ENCODE results near the gene THSD7B. TPM values are rescaled to one million over a fixed set of nuclear protein-coding genes. Genes with fewer than 3 reads are reported as not detected.

THSD7B gene
- polyA plus RNA-seq, 1 donor from 2014 or later: 0.46 TPM

DNA sequence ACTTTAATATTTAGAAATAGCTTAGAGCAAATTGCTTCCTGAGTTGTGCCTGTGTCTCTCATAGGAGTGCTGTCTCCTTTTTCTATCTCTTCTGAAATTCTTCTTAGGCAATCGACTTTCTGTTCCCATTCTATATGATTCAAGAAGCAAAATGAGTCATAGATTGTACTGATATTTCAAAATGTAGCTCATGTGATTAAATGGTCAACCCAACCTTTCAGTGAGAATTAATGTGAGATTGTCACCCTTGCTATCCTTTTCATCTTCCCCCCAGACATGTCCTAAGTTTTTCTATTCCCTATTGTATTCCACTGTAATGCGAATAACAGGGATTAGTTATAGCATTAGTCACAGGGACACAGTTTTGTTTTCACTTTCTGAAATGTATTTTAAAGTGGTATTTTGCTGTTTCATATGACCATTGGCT lies 413.6 kb downstream of the THSD7B start:
- no peaks in the 10 kb centered on the region for H3K36me3 ChIP-seq (ENCODE audit: insufficient read depth, low read length)
- H2AFZ ChIP-seq (ENCODE audit: low read depth, low read length): no peak overlapping the region
- no peak overlapping the region for H3K4me3 ChIP-seq (ENCODE audit: low read length)
- no peak overlapping the region for H3K27ac ChIP-seq (ENCODE audit: low read length)
- TF ChIP-seq POLR2AphosphoS5 (IDR thresholded peaks at IDR 0.05) (no peak), MXI1 (conservative IDR thresholded peaks at IDR 0.05; ENCODE audit: poor library complexity, severe bottlenecking) (no peak), SMC3 (conservative IDR thresholded peaks at IDR 0.05; ENCODE audit: poor library complexity) (no peak)
- H3K79me2 ChIP-seq (replicated peaks; ENCODE audit: insufficient read depth, low read length): no peaks in the 10 kb centered on the region
- H3K27me3 ChIP-seq (ENCODE audit: insufficient read depth, low read depth, low read length): no peaks in the 10 kb centered on the region
- H3F3A ChIP-seq (ENCODE audit: insufficient read depth, low read length, poor library complexity, severe bottlenecking): no peaks in the 10 kb centered on the region
- no peaks in the 10 kb centered on the region for H3K9me3 ChIP-seq (ENCODE audit: low read length)
- H3K4me2 ChIP-seq (ENCODE audit: low read length): no peak overlapping the region
- H3K9me2 ChIP-seq (ENCODE audit: insufficient read depth, low read length): no peaks in the 10 kb centered on the region
- no peak overlapping the region for H3K9ac ChIP-seq (ENCODE audit: low read length)
- no peaks in the 10 kb centered on the region for H4K20me1 ChIP-seq (ENCODE audit: insufficient read depth)

- TF ChIP-seq, protein P1, sequence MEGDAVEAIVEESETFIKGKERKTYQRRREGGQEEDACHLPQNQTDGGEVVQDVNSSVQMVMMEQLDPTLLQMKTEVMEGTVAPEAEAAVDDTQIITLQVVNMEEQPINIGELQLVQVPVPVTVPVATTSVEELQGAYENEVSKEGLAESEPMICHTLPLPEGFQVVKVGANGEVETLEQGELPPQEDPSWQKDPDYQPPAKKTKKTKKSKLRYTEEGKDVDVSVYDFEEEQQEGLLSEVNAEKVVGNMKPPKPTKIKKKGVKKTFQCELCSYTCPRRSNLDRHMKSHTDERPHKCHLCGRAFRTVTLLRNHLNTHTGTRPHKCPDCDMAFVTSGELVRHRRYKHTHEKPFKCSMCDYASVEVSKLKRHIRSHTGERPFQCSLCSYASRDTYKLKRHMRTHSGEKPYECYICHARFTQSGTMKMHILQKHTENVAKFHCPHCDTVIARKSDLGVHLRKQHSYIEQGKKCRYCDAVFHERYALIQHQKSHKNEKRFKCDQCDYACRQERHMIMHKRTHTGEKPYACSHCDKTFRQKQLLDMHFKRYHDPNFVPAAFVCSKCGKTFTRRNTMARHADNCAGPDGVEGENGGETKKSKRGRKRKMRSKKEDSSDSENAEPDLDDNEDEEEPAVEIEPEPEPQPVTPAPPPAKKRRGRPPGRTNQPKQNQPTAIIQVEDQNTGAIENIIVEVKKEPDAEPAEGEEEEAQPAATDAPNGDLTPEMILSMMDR (IDR thresholded peaks at IDR 0.05; ENCODE audit: poor library complexity, severe bottlenecking): no peak
- TF ChIP-seq EZH2 (IDR thresholded peaks at IDR 0.05; ENCODE audit: borderline replicate concordance, insufficient read depth, low read length, poor library complexity, severe bottlenecking): no peak
- no peaks in the 10 kb centered on the region for H3K27me3 ChIP-seq (ENCODE audit: insufficient read depth, low read depth, low read length)
- H3K36me3 ChIP-seq (ENCODE audit: insufficient read depth, low read length): no peaks in the 10 kb centered on the region
- no peaks in the 10 kb centered on the region for H3F3A ChIP-seq (ENCODE audit: insufficient read depth, low read length, poor library complexity, severe bottlenecking)
- H4K20me1 ChIP-seq (ENCODE audit: insufficient read depth): no peaks in the 10 kb centered on the region
- no peak overlapping the region for H3K4me3 ChIP-seq (ENCODE audit: low read length)
- H3K9ac ChIP-seq (ENCODE audit: low read length): no peak overlapping the region
- no peak overlapping the region for H2AFZ ChIP-seq (ENCODE audit: low read depth, low read length)
- no peaks in the 10 kb centered on the region for H3K79me2 ChIP-seq (replicated peaks; ENCODE audit: insufficient read depth, low read length)
- no peak overlapping the region for H3K4me2 ChIP-seq (ENCODE audit: low read length)
- no peaks in the 10 kb centered on the region for H3K9me3 ChIP-seq (ENCODE audit: low read length)
- no peaks in the 10 kb centered on the region for H3K9me2 ChIP-seq (ENCODE audit: insufficient read depth, low read length)
- no peak overlapping the region for H3K27ac ChIP-seq (ENCODE audit: low read length)
These were observed 414.2 kb downstream of the THSD7B start for GRCh38 chr2:137179542-137179941.

DNA sequence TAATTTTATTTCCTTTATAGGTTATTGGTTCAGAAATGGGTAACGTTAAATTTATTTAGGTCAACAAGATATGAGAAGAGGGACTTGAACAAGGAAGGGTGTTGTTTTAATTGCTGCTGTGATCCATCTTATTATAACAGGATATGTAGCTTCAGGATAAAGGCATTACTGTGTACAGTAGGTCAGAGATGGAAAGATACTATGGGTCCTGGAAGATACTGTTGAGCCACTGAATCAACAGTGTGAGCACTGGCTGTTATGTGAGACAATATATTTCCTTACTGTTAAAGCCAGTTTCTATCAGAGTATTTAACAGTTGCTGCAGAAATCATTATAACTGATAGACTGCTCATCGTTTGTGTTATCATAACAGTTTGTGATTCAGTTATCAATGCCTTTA lies 414.7 kb downstream of the THSD7B start:
- no peaks in the 10 kb centered on the region for H3K79me2 ChIP-seq (replicated peaks; ENCODE audit: insufficient read depth, low read length)
- H3K4me3 ChIP-seq (ENCODE audit: low read length): no peak overlapping the region
- H3K9me2 ChIP-seq (ENCODE audit: insufficient read depth, low read length): no peaks in the 10 kb centered on the region
- no peaks in the 10 kb centered on the region for H3K36me3 ChIP-seq (ENCODE audit: insufficient read depth, low read length)
- no peaks in the 10 kb centered on the region for H3K27me3 ChIP-seq (ENCODE audit: insufficient read depth, low read depth, low read length)
- TF ChIP-seq POLR2AphosphoS5 (IDR thresholded peaks at IDR 0.05): no peak
- no peak overlapping the region for H3K4me2 ChIP-seq (ENCODE audit: low read length)
- H3K9ac ChIP-seq (ENCODE audit: low read length): no peak overlapping the region
- H3F3A ChIP-seq (ENCODE audit: insufficient read depth, low read length, poor library complexity, severe bottlenecking): no peaks in the 10 kb centered on the region
- no peaks in the 10 kb centered on the region for H3K9me3 ChIP-seq (ENCODE audit: low read length)
- H3K27ac ChIP-seq (ENCODE audit: low read length): no peak overlapping the region
- no peaks in the 10 kb centered on the region for H4K20me1 ChIP-seq (ENCODE audit: insufficient read depth)
- H2AFZ ChIP-seq (ENCODE audit: low read depth, low read length): no peak overlapping the region

DNA sequence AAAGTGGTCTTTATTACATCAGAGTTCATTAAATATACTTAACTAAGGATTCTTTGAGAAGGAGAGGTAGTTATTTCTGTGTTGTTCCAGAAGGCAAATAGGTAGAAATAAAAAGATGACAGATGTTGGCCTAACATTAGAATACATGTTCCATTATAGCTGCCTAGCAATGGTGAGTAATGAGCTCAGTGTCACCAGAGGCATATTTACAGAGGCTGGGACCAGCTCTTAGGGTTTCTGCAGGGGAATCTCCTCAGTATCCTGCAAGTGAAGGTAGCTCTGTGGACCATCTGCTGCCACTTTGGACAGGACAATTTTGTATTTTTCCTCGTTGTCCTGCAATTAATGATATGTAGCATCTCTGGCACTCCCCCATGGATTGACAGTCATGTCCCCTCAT lies 416.0 kb downstream of the THSD7B start:
- no peak overlapping the region for H3K9ac ChIP-seq (ENCODE audit: low read length)
- no peak overlapping the region for H2AFZ ChIP-seq (ENCODE audit: low read depth, low read length)
- H3K79me2 ChIP-seq (replicated peaks; ENCODE audit: insufficient read depth, low read length): no peaks in the 10 kb centered on the region
- TF ChIP-seq REST (IDR thresholded peaks at IDR 0.05; ENCODE audit: borderline replicate concordance) (no peak), EZH2 (IDR thresholded peaks at IDR 0.05; ENCODE audit: borderline replicate concordance, insufficient read depth, low read length, poor library complexity, severe bottlenecking) (no peak), SMC3 (conservative IDR thresholded peaks at IDR 0.05; ENCODE audit: poor library complexity) (no peak), POLR2AphosphoS5 (IDR thresholded peaks at IDR 0.05) (no peak), TAF1 (IDR thresholded peaks at IDR 0.05; ENCODE audit: low read depth) (no peak)
- TF ChIP-seq, protein P1 (IDR thresholded peaks at IDR 0.05; ENCODE audit: poor library complexity, severe bottlenecking): no peak
- H3K9me2 ChIP-seq (ENCODE audit: insufficient read depth, low read length): no peaks in the 10 kb centered on the region
- H4K20me1 ChIP-seq (ENCODE audit: insufficient read depth): no peaks in the 10 kb centered on the region
- no peaks in the 10 kb centered on the region for H3K27me3 ChIP-seq (ENCODE audit: insufficient read depth, low read depth, low read length)
- no peak overlapping the region for H3K4me2 ChIP-seq (ENCODE audit: low read length)
- H3F3A ChIP-seq (ENCODE audit: insufficient read depth, low read length, poor library complexity, severe bottlenecking): no peaks in the 10 kb centered on the region
- H3K9me3 ChIP-seq (ENCODE audit: low read length): no peaks in the 10 kb centered on the region
- no peak overlapping the region for H3K27ac ChIP-seq (ENCODE audit: low read length)
- H3K4me3 ChIP-seq (ENCODE audit: low read length): no peak overlapping the region
- no peaks in the 10 kb centered on the region for H3K36me3 ChIP-seq (ENCODE audit: insufficient read depth, low read length)
